Epithelial cell of esophagus (primary cell): ENCODE results near the gene TMEM223.

Experiments
- DNase-seq: peaks from one replicate; pipeline ENCODE4 v3.0.0; 2010; ENCODE audit warnings: low read depth
- H3K4me3 ChIP-seq: 2 replicates; pipeline ENCODE4 v1.5.1; 2011; ENCODE audit warnings: mild to moderate bottlenecking, low read length, control low read depth
- TF ChIP-seq, protein P1 (sequence below): IDR thresholded peaks from 2 replicates; pipeline ENCODE4 v1.5.1; 2011; ENCODE audit warnings: low read depth, mild to moderate bottlenecking, low read length, control low read depth, inconsistent platforms; ENCODE audit not compliant: insufficient read depth; ENCODE audit errors: missing control alignments

The TMEM223 gene

DNA sequence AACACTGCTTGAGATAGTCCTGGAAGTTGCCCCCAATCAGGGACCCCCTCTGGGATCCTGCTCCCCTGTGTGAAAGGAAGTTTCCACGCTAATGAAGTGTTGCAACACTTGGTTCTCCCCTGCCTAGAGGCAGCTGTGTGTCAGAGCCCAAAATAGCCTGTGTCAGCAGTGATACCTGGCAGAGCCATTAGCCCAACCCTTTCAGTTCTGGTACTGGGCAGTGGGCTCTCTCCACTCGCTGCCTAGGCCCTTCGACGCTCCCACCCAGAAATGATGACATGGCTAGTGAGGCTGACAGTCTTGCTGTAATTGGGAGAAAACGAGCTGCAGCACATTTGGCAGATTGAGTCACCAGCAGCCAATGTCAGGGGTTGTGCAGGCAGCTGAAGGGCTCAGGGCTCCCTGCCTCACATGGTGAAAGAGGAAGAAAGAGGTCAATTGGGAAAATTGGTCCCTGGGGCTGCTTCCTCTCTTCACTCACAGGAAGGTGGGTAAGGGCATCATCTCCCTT is 14.9 kb upstream of the TMEM223 start:
- H3K4me3 ChIP-seq, result no peak overlapping the region
- DNase-seq, result peak; percentile 81
- TF ChIP-seq, protein P1, sequence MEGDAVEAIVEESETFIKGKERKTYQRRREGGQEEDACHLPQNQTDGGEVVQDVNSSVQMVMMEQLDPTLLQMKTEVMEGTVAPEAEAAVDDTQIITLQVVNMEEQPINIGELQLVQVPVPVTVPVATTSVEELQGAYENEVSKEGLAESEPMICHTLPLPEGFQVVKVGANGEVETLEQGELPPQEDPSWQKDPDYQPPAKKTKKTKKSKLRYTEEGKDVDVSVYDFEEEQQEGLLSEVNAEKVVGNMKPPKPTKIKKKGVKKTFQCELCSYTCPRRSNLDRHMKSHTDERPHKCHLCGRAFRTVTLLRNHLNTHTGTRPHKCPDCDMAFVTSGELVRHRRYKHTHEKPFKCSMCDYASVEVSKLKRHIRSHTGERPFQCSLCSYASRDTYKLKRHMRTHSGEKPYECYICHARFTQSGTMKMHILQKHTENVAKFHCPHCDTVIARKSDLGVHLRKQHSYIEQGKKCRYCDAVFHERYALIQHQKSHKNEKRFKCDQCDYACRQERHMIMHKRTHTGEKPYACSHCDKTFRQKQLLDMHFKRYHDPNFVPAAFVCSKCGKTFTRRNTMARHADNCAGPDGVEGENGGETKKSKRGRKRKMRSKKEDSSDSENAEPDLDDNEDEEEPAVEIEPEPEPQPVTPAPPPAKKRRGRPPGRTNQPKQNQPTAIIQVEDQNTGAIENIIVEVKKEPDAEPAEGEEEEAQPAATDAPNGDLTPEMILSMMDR, result no peak

DNA sequence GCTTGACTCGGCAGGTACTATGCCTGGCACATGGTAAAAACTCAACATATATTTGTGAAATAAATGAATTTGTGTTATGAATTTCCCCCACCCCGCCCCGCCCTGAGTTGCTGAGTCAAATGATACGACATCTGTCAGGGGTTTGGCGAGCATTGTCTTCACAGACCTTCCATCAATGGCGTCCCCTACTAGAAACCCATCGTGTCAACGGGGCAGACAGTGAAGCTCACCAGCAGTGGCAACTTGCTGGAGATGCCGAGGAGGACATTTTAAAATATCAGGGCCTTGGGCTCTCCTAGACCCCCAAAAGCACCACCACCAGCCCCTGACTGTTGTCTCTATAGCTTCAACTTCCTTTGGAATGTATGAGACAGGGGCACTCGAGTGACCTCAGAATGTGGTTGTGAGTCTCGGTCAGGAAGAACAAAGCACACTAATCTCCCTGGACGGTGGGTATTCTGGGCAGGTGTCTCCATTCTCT is 14.2 kb upstream of the TMEM223 start:
- TF ChIP-seq, protein P1, result no peak
- peak; percentile 54 for DNase-seq
- H3K4me3 ChIP-seq, result peak overlapping the region; percentile 89

DNA sequence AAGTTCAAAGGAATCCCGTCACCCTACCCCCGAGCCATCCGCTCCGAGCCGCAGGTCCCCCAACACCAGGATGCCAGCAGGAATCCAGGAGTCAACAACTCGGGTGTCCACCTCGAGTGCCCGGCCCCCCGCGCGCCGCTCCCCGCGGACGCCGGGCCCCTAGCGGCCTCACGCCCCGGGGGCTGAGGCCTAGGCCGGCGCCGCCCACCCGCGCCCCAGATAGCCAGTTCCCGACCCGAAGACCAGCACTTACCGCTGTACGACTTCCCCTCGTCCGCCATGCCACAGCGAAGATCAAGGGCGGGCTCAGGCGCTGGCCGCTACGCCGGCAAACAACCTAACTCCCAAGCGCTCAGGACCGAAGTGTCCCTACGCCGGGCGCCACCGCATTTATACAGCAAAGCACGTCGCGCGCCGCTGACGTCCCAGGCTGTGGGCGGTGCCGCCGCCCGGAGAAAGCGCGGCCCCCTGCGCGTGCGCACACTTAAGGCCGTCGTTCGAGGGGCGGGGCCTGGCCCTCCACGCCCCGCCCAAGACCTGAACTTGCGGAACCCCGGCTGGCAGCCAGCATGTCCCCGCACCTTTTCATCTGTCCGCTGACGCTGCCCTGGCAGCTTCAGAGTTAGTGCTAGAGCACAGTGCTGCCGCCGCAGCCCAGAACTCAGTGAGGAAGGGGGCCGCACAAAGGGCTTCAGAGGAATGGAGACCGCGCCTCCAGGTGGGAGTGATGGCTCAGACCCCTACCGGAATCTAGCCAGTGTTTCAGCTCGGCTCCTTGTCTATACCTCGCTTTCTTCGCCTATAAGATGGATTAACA is 13.5 kb upstream of the TMEM223 start, which contains the start of gene NXF1:
Gene NXF1, minus strand, starts transcription at position 365 of the 817 bp plus-strand sequence. Its CDS starts 84 bp downstream, at position 281.
- DNase-seq, result peak; percentile 94
- H3K4me3 ChIP-seq, result peak within 1 kb of the TSS; percentile 89
- TF ChIP-seq, protein P1, result peak; percentile 27

DNA sequence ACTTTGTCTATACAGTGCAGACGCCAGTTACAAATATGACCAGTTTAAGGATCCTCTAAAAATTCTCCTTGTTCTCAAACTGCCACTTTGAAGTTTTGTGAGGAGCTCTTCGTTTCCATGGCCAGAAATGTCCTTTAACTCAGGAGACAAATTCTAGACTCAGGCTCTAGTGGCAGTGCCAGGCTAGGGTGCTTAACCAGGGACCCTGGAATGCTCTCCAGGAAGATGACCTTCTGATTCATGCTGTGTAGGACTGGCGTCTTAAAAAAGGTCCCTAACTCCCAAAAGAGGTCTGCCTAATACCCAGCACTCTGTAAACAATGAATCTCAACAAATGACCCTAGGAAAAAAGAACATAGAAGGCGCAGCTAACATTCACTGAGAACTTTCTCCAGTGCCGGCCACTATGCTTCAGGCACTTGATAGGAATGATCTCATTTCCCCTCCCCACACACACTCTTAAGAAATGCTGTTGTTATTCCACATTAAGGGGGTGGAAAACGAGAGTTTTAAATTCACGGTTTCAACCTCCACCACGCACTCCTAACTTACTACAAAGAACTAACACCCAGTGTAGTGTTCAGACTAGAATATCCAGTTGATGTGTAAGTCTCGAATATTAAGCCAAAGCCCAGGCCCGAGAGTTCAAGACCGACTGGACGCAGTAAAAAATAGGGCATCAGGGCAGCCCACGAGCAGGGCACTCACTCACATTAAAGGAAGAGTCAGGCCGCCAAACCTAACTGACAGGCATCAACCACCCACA is 12.7 kb upstream of the TMEM223 start:
- DNase-seq, result peak; percentile 62
- peak overlapping the region; percentile 89 for H3K4me3 ChIP-seq
- TF ChIP-seq, protein P1, result no peak

DNA sequence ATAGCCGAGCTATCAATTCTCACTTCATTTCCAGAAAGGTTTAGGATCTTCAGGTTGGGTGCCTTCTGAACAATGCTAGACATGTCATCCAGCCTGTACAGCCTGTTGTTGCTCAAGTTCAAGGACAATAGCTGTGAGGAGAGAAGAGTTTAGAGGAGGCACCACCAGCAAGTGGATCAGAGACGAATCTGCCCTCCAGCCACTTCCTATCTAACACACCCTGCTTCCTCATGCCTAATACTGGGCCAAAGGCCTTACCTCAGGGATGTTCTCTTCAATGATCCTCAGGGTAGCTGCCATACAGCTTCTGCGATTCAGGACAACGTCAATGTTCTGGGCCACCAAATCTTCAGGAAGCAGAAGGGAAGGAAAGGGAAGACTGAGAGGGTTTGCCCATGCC is 9.3 kb upstream of the TMEM223 start:
- TF ChIP-seq, protein P1, result no peak
- peak; percentile 36 for DNase-seq
- H3K4me3 ChIP-seq, result no peak overlapping the region

DNA sequence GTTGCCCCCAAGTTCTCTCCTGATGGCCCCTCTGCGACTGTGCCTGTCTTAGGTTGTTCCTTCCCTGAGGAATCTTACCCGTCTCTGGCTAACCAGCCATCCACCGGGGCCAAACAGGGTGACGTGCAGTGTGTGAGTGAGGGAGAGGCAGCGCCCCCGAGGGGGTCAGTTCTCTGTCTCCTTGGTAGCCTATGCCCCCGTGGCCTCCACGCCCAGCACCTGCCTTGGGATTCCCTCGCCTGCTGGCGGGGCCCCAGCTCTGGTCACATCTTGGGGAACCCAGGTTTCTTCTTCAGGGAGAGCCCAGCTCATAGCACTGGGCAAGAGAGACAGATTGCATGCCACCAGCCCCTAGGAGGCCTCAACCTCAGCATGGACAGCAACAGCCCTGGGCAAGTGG is 7.7 kb upstream of the TMEM223 start:
- DNase-seq, result no peak
- TF ChIP-seq, protein P1, result no peak
- H3K4me3 ChIP-seq, result no peak overlapping the region
